Measurements from ENCODE around the gene CTXND1. TPM values are rescaled to one million over a fixed set of nuclear protein-coding genes. Genes with fewer than 3 reads are reported as not detected.

CTXND1 gene
- total and polyA plus RNA-seq, 2 donors (not counting 1 experiment from before 2014, with no cell fraction given), result under 0.01 to 0.01 TPM

DNA sequence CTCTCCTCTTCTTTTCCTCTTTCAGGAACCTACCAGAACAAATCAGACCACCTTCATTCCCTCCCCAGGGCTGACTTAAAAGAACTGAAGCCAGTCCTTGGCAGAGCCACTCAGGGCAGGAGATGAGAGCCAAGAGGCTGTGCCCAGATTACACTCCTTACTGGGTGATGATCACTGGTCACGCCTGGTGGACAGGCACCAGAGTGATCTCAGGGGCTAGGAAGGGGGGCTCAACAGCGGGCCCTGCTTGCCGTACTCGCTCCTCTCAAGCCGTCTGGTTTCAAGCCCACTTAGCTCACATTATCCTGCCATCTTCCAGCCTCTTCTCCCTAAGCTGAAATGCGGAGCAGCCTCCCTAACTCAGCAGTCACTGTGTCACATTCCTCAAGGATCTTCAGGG, 100.9 kb downstream of the CTXND1 start:
- no peak overlapping the region for H3K4me2 ChIP-seq (ENCODE audit: extremely low read depth, insufficient read depth, low read length)
- H3K36me3 ChIP-seq (ENCODE audit: control insufficient read depth, insufficient read depth, low read length), result no peaks in the 10 kb centered on the region
- H4K20me1 ChIP-seq (ENCODE audit: control insufficient read depth, extremely low read depth, insufficient read depth, low read length), result no peaks in the 10 kb centered on the region
- no peak overlapping the region for H2AFZ ChIP-seq (ENCODE audit: low read length)
- no peak for TF ChIP-seq EZH2 (IDR thresholded peaks at IDR 0.05; ENCODE audit: low read length, missing control alignments)
- TF ChIP-seq, protein P1, sequence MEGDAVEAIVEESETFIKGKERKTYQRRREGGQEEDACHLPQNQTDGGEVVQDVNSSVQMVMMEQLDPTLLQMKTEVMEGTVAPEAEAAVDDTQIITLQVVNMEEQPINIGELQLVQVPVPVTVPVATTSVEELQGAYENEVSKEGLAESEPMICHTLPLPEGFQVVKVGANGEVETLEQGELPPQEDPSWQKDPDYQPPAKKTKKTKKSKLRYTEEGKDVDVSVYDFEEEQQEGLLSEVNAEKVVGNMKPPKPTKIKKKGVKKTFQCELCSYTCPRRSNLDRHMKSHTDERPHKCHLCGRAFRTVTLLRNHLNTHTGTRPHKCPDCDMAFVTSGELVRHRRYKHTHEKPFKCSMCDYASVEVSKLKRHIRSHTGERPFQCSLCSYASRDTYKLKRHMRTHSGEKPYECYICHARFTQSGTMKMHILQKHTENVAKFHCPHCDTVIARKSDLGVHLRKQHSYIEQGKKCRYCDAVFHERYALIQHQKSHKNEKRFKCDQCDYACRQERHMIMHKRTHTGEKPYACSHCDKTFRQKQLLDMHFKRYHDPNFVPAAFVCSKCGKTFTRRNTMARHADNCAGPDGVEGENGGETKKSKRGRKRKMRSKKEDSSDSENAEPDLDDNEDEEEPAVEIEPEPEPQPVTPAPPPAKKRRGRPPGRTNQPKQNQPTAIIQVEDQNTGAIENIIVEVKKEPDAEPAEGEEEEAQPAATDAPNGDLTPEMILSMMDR (conservative IDR thresholded peaks at IDR 0.05 in 1 of 2, IDR thresholded peaks at IDR 0.05 in 1 of 2; ENCODE audit: low read depth in 1 of 2, low read length in 2 of 2), result no peak
- H3K9ac ChIP-seq (ENCODE audit: insufficient read depth, low read length), result no peak overlapping the region
- no peak overlapping the region for H3K4me3 ChIP-seq (replicated peaks in 1 of 4; ENCODE audit: control extremely low read depth in 1 of 4, insufficient read depth in 1 of 4, low read depth in 3 of 4, low read length in 4 of 4)
- no peak for DNase-seq (ENCODE audit: low read depth in 2 of 2)
- no peaks in the 10 kb centered on the region for H3K27me3 ChIP-seq (ENCODE audit: control insufficient read depth, insufficient read depth, low read length)
- H3K79me2 ChIP-seq (ENCODE audit: control insufficient read depth, insufficient read depth, low read length), result no peaks in the 10 kb centered on the region
- peaks cover 7% of the 10 kb centered on the region for H3K4me1 ChIP-seq (ENCODE audit: control insufficient read depth, extremely low read depth, insufficient read depth, low read length)
- no peaks in the 10 kb centered on the region for H3K9me3 ChIP-seq (ENCODE audit: control insufficient read depth, insufficient read depth, low read depth, low read length)
- no peak overlapping the region for H3K27ac ChIP-seq (ENCODE audit: insufficient read depth, low read length)

Other genes starting within 250 kb of the CTXND1 start
- 160 and 325 TPM in 2 replicates for gene ZFAND6, start 192.5 kb downstream of the CTXND1 start, total RNA-seq
- 125 and 126 TPM in 2 replicates for gene ZFAND6, start 192.5 kb downstream of the CTXND1 start, polyA plus RNA-seq
- gene FAH, start 99.2 kb downstream of the CTXND1 start, total RNA-seq, result 35.4 and 58.6 TPM in 2 replicates
- gene FAH, start 99.2 kb downstream of the CTXND1 start, polyA plus RNA-seq, result 24.4 and 45.3 TPM in 2 replicates
- gene ARNT2, start 152.2 kb upstream of the CTXND1 start, total RNA-seq, result 9.8 and 15.5 TPM in 2 replicates
- 29.5 and 61.2 TPM in 2 replicates for gene ARNT2, start 152.2 kb upstream of the CTXND1 start, polyA plus RNA-seq

Data from fibroblast of lung (primary cell).